ENCODE results near the gene LIN7B. TPM values are rescaled to one million over a fixed set of nuclear protein-coding genes. Genes with fewer than 3 reads are reported as not detected.

Gene LIN7B
- total and polyA plus RNA-seq, 2 experiments from 2014 or later: 1.2 to 10.5 TPM

DNA sequence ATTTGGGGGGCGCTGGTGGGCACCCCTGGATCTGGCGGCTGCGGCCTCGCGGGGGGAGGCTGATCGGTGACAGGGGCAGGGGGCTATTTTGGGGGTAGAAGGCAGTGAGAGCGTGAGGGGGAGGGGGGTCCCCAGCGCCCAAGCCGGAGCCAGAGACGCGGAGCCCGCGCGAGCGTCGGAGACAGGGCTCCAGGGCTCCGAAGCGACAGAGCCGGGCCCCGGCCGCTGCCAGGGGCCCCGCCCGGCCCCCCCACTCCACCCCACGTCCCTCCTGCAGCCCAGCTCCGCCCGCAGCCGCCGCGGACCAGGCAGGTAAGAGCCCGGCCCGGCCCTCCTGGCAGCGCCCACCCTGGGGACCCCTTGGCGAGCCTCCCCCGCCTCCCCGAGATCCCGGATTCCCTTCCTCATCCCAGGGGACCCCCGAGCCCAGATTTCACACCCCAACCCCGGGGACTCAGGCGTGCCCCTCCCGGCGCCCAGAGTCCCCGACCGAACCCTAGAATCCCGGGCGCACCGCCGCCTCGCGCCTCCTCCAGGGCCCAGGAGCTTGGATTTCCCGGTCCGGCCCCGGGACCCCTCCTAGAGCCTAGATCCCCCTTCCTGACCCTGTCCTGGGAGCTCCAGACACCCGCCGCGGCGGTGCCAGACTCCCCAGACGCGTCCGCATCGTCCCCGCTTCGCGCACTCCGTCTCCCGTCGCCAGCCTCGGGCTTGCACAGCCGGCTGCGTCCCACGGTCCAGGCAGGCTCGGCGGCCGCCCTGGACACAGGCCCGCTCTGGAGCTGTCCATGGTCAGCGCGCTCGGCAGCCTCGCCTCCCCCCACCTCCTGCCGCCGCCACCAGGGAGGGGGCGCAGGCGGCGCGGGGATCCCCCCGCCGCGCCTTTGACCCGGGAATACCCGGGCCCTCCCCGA, 5.5 kb downstream of the LIN7B start, which contains the start of gene PPFIA3:
Gene PPFIA3, plus strand, starts transcription at position 134 of the 914 bp plus-strand sequence. CDS start 8,330 bp downstream, outside the sequence.
- Histone ChIP-seq H3K4me2 (peak within 1 kb of the TSS; percentile 91), H2AFZ (peak within 1 kb of the TSS; percentile 90), H3K27ac (ENCODE audit: low read depth) (no peak within 1 kb of the TSS), H3K79me2 (replicated peaks; ENCODE audit: insufficient read depth) (no peaks in the 10 kb centered on the region), H4K20me1 (replicated peaks; ENCODE audit: insufficient read depth) (no peaks in the 10 kb centered on the region; the same call in 1 of the 2 replicates), H3K36me3 (ENCODE audit: insufficient read depth) (no peaks in the 10 kb centered on the region), H3F3A (replicated peaks; ENCODE audit: low read depth) (peaks cover 5% of the 10 kb centered on the region; the same call in 1 of the 2 replicates), H3K27me3 (ENCODE audit: insufficient read depth) (peaks cover 42% of the 10 kb centered on the region), H3K4me1 (ENCODE audit: insufficient read depth) (peaks cover 8% of the 10 kb centered on the region), H3K4me3 (peak within 1 kb of the TSS; percentile 84), H3K9me2 (ENCODE audit: insufficient read depth) (no peaks in the 10 kb centered on the region)
- Mint-ChIP-seq H3K27me3 (ENCODE audit: insufficient read depth, low read depth, poor library complexity) (peaks cover 52% of the 10 kb centered on the region), H3K36me3 (ENCODE audit: low read depth) (no peaks in the 10 kb centered on the region; the same call in 2 of the 3 replicates), H3K9me3 (no peaks in the 10 kb centered on the region), H3K4me3 (peak within 1 kb of the TSS; percentile 73), H3K4me1 (peaks cover 10% of the 10 kb centered on the region), H3K27ac (peak within 1 kb of the TSS; percentile 38)
- TF ChIP-seq REST (IDR thresholded peaks at IDR 0.05; ENCODE audit: unreplicated experiment) (peak; percentile 91), ZNF462 (CRISPR knock-in tag; IDR thresholded peaks at IDR 0.05) (no peak)
- peak; percentile 40 for ATAC-seq
- DNase-seq (ENCODE audit: low spot score): peak; percentile 73

All from GM23338 (cell line).